H9 (cell line): ENCODE results near the gene CBLIF. TPM values are rescaled to one million over a fixed set of nuclear protein-coding genes. Genes with fewer than 3 reads are reported as not detected.
A peak's percentile ranks its signal among the peaks of the same experiment; 100 is the strongest.

Experiments
- DNase-seq: peaks from one replicate; pipeline ENCODE4 v3.0.0-alpha.2; 2017
- H2AFZ ChIP-seq: one replicate; pipeline ENCODE4 v1.6.1; 2013; ENCODE audit warnings: mild to moderate bottlenecking, low read length, control low read depth, moderate library complexity
- H2AK5ac ChIP-seq: 2 replicates; pipeline ENCODE4 v1.6.1; 2013; ENCODE audit warnings: low read length, control low read depth, mixed read lengths; ENCODE audit not compliant: insufficient read length
- H2BK120ac ChIP-seq: one replicate; pipeline ENCODE4 v1.6.1; 2013; ENCODE audit warnings: low read depth, mild to moderate bottlenecking, low read length, control low read depth, inconsistent platforms; ENCODE audit not compliant: poor library complexity, severe bottlenecking
- H2BK12ac ChIP-seq: 2 replicates; pipeline ENCODE4 v1.6.1; 2013; ENCODE audit warnings: low read length, control low read depth, mixed read lengths, low read depth; ENCODE audit not compliant: insufficient read length
- H2BK15ac ChIP-seq: 2 replicates; pipeline ENCODE4 v1.6.1; 2013; ENCODE audit warnings: low read depth, low read length, control low read depth
- H2BK20ac ChIP-seq: one replicate; pipeline ENCODE4 v1.6.1; 2013; ENCODE audit warnings: low read depth, mild to moderate bottlenecking, low read length, control low read depth, inconsistent platforms; ENCODE audit not compliant: poor library complexity, severe bottlenecking
- H2BK5ac ChIP-seq: 2 replicates; pipeline ENCODE4 v1.6.1; 2013; ENCODE audit warnings: low read length, control low read depth, mixed read lengths; ENCODE audit not compliant: insufficient read length
- H3K14ac ChIP-seq: 2 replicates; pipeline ENCODE4 v1.6.1; 2013; ENCODE audit warnings: low read length, control low read depth; ENCODE audit not compliant: insufficient read depth
- H3K18ac ChIP-seq: 2 replicates; pipeline ENCODE4 v1.6.1; 2013; ENCODE audit warnings: low read depth, mild to moderate bottlenecking, mixed read lengths, low read length, control low read depth; ENCODE audit not compliant: insufficient read length
- H3K23ac ChIP-seq: 2 replicates; pipeline ENCODE4 v1.6.1; 2013; ENCODE audit warnings: low read length, control low read depth, mixed read lengths, low read depth; ENCODE audit not compliant: insufficient read length
- H3K23me2 ChIP-seq: 2 replicates; pipeline ENCODE4 v1.6.1; 2013; ENCODE audit warnings: low read depth, mild to moderate bottlenecking, mixed read lengths, low read length, control low read depth; ENCODE audit not compliant: insufficient read length, poor library complexity, severe bottlenecking
- H3K27ac ChIP-seq: 2 replicates; pipeline ENCODE4 v1.5.1; 2013; ENCODE audit warnings: low read length, control low read depth, mixed read lengths, low read depth; ENCODE audit not compliant: insufficient read length
- H3K27me3 ChIP-seq: 2 replicates; pipeline ENCODE4 v1.6.1; 2013; ENCODE audit warnings: low read length, control low read depth, inconsistent platforms; ENCODE audit not compliant: insufficient read depth
- H3K4ac ChIP-seq: 2 replicates; pipeline ENCODE4 v1.6.1; 2013; ENCODE audit warnings: low read depth, mild to moderate bottlenecking, control low read depth, inconsistent platforms, low read length, moderate library complexity
- H3K4me1 ChIP-seq: 2 replicates; pipeline ENCODE4 v1.6.1; 2013; ENCODE audit warnings: low read length, control low read depth, inconsistent platforms; ENCODE audit not compliant: insufficient read depth
- H3K4me2 ChIP-seq: 2 replicates; pipeline ENCODE4 v1.6.1; 2013; ENCODE audit warnings: low read length, control low read depth, mixed read lengths; ENCODE audit not compliant: insufficient read length, insufficient read depth
- H3K56ac ChIP-seq: 2 replicates; pipeline ENCODE4 v1.6.1; 2013; ENCODE audit warnings: low read depth, mild to moderate bottlenecking, mixed read lengths, low read length, control low read depth; ENCODE audit not compliant: insufficient read length
- H3K79me1 ChIP-seq: 2 replicates; pipeline ENCODE4 v1.6.1; 2013; ENCODE audit warnings: low read depth, mild to moderate bottlenecking, moderate library complexity, low read length, control low read depth, inconsistent platforms; ENCODE audit not compliant: insufficient read depth, poor library complexity, severe bottlenecking
- H3K79me2 ChIP-seq: 2 replicates; pipeline ENCODE4 v1.6.1; 2013; ENCODE audit warnings: low read length, control low read depth, inconsistent platforms; ENCODE audit not compliant: insufficient read depth
- H3K9ac ChIP-seq: 2 replicates; pipeline ENCODE4 v1.6.1; 2013; ENCODE audit warnings: low read length, control low read depth, mixed read lengths; ENCODE audit not compliant: insufficient read length; ENCODE audit errors: extremely low read depth
- H3K9me3 ChIP-seq: one replicate; pipeline ENCODE4 v1.6.1; 2013; ENCODE audit warnings: low read depth, low read length, inconsistent platforms; ENCODE audit not compliant: control insufficient read depth
- H3T11ph ChIP-seq: one replicate; pipeline ENCODE4 v1.6.1; 2013; ENCODE audit warnings: mild to moderate bottlenecking, low read length, control low read depth, inconsistent platforms
- H4K20me1 ChIP-seq: one replicate; pipeline ENCODE4 v1.6.1; 2013; ENCODE audit not compliant: control insufficient read depth, insufficient read length, insufficient read depth
- H4K5ac ChIP-seq: 2 replicates; pipeline ENCODE4 v1.6.1; 2013; ENCODE audit warnings: low read depth, mild to moderate bottlenecking, mixed read lengths, low read length, control low read depth; ENCODE audit not compliant: insufficient read length
- H4K8ac ChIP-seq: replicated peaks from 2 replicates; pipeline ENCODE4 v1.6.1; 2013; ENCODE audit warnings: low read length, control low read depth, mixed read lengths, low read depth; ENCODE audit not compliant: insufficient read length
- H4K91ac ChIP-seq: 2 replicates; pipeline ENCODE4 v1.6.1; 2013; ENCODE audit warnings: low read depth, mild to moderate bottlenecking, moderate library complexity, mixed read lengths, low read length, control low read depth; ENCODE audit not compliant: insufficient read length
- H3K27ac Mint-ChIP-seq, 3 experiments: 2 replicates in 2 of 3; 3 replicates in 1 of 3; pipeline ENCODE4 v1.8.0; 2020 to 2021; ENCODE audit warnings: mixed read lengths in 3 of 3, mild to moderate bottlenecking in 1 of 3, moderate library complexity in 1 of 3
- H3K27me3 Mint-ChIP-seq: 2 replicates; pipeline ENCODE4 v1.8.0; 2021; ENCODE audit warnings: low read depth, mild to moderate bottlenecking, moderate library complexity, mixed read lengths
- H3K36me3 Mint-ChIP-seq, 3 experiments: 2 replicates in 2 of 3; 3 replicates in 1 of 3; pipeline ENCODE4 v1.8.0; 2020 to 2021; ENCODE audit warnings: low read depth in 3 of 3, mixed read lengths in 3 of 3; ENCODE audit not compliant: insufficient read depth in 1 of 3
- H3K4me1 Mint-ChIP-seq, 2 experiments: 2 replicates each; pipeline ENCODE4 v1.8.0; 2020; ENCODE audit warnings: mixed read lengths in 2 of 2
- H3K4me3 Mint-ChIP-seq, 2 experiments: 2 replicates in 1 of 2; 3 replicates in 1 of 2; pipeline ENCODE4 v1.8.0; 2020 to 2021; ENCODE audit warnings: mild to moderate bottlenecking in 2 of 2, mixed read lengths in 2 of 2, moderate library complexity in 1 of 2
- H3K9me3 Mint-ChIP-seq, 2 experiments: 2 replicates in 1 of 2; 3 replicates in 1 of 2; pipeline ENCODE4 v1.8.0; 2020; ENCODE audit warnings: mild to moderate bottlenecking in 2 of 2, mixed read lengths in 2 of 2, moderate library complexity in 1 of 2
- WGBS: extraction: QIAGEN DNeasy Blood & Tissue Kit; methylation state at CpG from one replicate; pipeline ENCODE4 v1.1.7; 2013; ENCODE audit warnings: missing lambda C conversion rate, low lambda C conversion rate, mixed read lengths; ENCODE audit not compliant: insufficient read length; ENCODE audit errors: extremely low coverage; 5-methylcytosine and 5-hydroxymethylcytosine counted together
- long read RNA-seq: library from polyadenylated mRNA; unstranded; transcript quantifications from one replicate; pipeline ENCODE4 v2.0.0, GENCODE V29; 2020
- total RNA-seq: library from RNA; stranded (reverse); gene quantifications from 2 replicates; pipeline ENCODE4 v1.2.1, GENCODE V29; 2021
- TF ChIP-seq, protein P1 (sequence below): fragments of 200-600 bp; sonication (generic); conservative IDR thresholded peaks from 3 replicates; pipeline ENCODE4 v1.8.0; 2021; ENCODE audit warnings: antibody characterized with exemption, mild to moderate bottlenecking

CBLIF gene
- total RNA-seq = not detected in 2 replicates
- long read RNA-seq = 0 reads

DNA sequence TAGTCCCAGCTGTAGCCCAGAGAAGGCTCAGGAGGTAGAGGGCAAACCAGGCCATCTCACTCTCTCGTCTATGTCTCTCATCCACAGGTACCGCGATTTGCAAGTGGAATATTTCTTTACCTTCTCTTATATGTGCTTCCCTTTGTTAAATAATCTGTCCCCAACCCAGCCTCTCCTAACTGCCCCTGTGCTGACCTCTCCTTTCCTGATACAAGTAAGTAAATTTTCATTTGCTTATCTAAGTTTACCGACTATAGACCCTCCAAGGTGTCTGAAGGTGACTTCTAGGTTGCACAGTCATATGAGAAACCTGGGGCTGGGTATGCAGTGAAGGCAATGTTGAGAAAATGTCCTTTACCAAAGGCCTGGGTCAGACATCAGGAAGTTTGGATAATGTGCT is at the start of gene CBLIF:
CBLIF (minus strand) TSS at position 101 of the 400 bp plus-strand sequence; CDS start at position 55, 46 bp downstream.
- no peak within 1 kb of the TSS for H3K14ac ChIP-seq
- TF ChIP-seq, protein P1, sequence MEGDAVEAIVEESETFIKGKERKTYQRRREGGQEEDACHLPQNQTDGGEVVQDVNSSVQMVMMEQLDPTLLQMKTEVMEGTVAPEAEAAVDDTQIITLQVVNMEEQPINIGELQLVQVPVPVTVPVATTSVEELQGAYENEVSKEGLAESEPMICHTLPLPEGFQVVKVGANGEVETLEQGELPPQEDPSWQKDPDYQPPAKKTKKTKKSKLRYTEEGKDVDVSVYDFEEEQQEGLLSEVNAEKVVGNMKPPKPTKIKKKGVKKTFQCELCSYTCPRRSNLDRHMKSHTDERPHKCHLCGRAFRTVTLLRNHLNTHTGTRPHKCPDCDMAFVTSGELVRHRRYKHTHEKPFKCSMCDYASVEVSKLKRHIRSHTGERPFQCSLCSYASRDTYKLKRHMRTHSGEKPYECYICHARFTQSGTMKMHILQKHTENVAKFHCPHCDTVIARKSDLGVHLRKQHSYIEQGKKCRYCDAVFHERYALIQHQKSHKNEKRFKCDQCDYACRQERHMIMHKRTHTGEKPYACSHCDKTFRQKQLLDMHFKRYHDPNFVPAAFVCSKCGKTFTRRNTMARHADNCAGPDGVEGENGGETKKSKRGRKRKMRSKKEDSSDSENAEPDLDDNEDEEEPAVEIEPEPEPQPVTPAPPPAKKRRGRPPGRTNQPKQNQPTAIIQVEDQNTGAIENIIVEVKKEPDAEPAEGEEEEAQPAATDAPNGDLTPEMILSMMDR = no peak
- WGBS = no CpG with 5 or more reads among the region's 4 CpGs

More for the DNA sequence above, at the start of gene CBLIF:
- no peaks in the 10 kb centered on the region for H3K9me3 Mint-ChIP-seq
- Histone ChIP-seq H2BK5ac (no peak within 1 kb of the TSS), H3K23me2 (no peaks in the 10 kb centered on the region), H3K4me2 (no peak within 1 kb of the TSS), H3T11ph (no peak within 1 kb of the TSS), H3K79me1 (no peaks in the 10 kb centered on the region), H4K20me1 (no peaks in the 10 kb centered on the region), H3K4ac (no peak within 1 kb of the TSS), H3K27me3 (no peaks in the 10 kb centered on the region), H3K9ac (no peak within 1 kb of the TSS), H2BK120ac (no peak within 1 kb of the TSS), H3K56ac (no peak within 1 kb of the TSS), H3K9me3 (no peaks in the 10 kb centered on the region), H2BK20ac (no peak within 1 kb of the TSS), H3K4me1 (0 out of 2 replicates have a peak, but pooled peaks cover 3% of the 10 kb centered on the region), H2AFZ (no peak within 1 kb of the TSS), H3K23ac (no peak within 1 kb of the TSS), H3K18ac (no peak within 1 kb of the TSS), H4K5ac (no peak within 1 kb of the TSS), H3K79me2 (no peaks in the 10 kb centered on the region), H2BK15ac (no peak within 1 kb of the TSS), H2BK12ac (no peak within 1 kb of the TSS), H2AK5ac (no peak within 1 kb of the TSS), H4K8ac (no peak within 1 kb of the TSS), H4K91ac (no peak within 1 kb of the TSS), H3K27ac (no peak within 1 kb of the TSS)
- peaks cover 6% of the 10 kb centered on the region in 2 experiments for H3K4me1 Mint-ChIP-seq
- DNase-seq = no peak
- H3K27ac Mint-ChIP-seq = peak within 1 kb of the TSS; percentile 52 to 62 (median 55); a peak in 4 of 7 replicates
- H3K36me3 Mint-ChIP-seq = no peaks in the 10 kb centered on the region
- no peak within 1 kb of the TSS; a peak in 1 of 5 replicates for H3K4me3 Mint-ChIP-seq
- H3K27me3 Mint-ChIP-seq = no peaks in the 10 kb centered on the region
